Naive thymus-derived CD8-positive, alpha-beta T cell (primary cell): ENCODE measurements around the gene SUMF1. TPM values are rescaled to one million over a fixed set of nuclear protein-coding genes. Genes with fewer than 3 reads are reported as not detected.
A peak's percentile ranks its signal among the peaks of the same experiment; 100 is the strongest.

ENCODE experiments used
- ATAC-seq, 2 donors: fragments of 150-1000 bp; cut with Tn5 transposase in 1 of 2; sonication (Bioruptor Pico), chemical (Tn5 transposase) in 1 of 2; 1 replicate in 1 of 2; 2 replicates in 1 of 2; pipeline ENCODE4 v1.10.0; 2021; ENCODE audit warnings: mild to moderate bottlenecking in 2 of 2, moderate library complexity in 2 of 2
- POLR2A ChIA-PET: fragments of 350-600 bp; sonication (Branson Sonifier 250); formaldehyde crosslinking; loops from one replicate; lab custom pipeline; 2021; ENCODE audit warnings: antibody characterized with exemption; lab: Charles Lee
- DNase-seq, 10 donors: peaks; one replicate each; pipeline versions ENCODE4 v3.0.0 to v3.0.0-alpha.2; 2020 to 2022
- H3K27ac Mint-ChIP-seq, 10 donors: one replicate each; pipeline ENCODE4 v1.8.0; 2020 to 2022; ENCODE audit warnings: mild to moderate bottlenecking in 10 of 10, mixed read lengths in 10 of 10, moderate library complexity in 4 of 10, inconsistent platforms in 1 of 10
- H3K27me3 Mint-ChIP-seq, 5 donors: one replicate each; pipeline ENCODE4 v1.8.0; 2021 to 2022; ENCODE audit warnings: mixed read lengths in 5 of 5
- H3K36me3 Mint-ChIP-seq, 3 donors: one replicate each; pipeline ENCODE4 v1.8.0; 2020 to 2022; ENCODE audit warnings: mixed read lengths in 3 of 3, mild to moderate bottlenecking in 2 of 3, inconsistent platforms in 1 of 3
- H3K4me1 Mint-ChIP-seq, 4 donors: one replicate each; pipeline ENCODE4 v1.8.0; 2021 to 2022; ENCODE audit warnings: mixed read lengths in 4 of 4
- H3K4me3 Mint-ChIP-seq, 10 donors: one replicate each; pipeline ENCODE4 v1.8.0; 2020 to 2022; ENCODE audit warnings: mild to moderate bottlenecking in 10 of 10, mixed read lengths in 10 of 10, moderate library complexity in 6 of 10, inconsistent platforms in 1 of 10
- H3K9me3 Mint-ChIP-seq, 9 donors: one replicate each; pipeline ENCODE4 v1.8.0; 2020 to 2022; ENCODE audit warnings: mixed read lengths in 9 of 9, mild to moderate bottlenecking in 3 of 9, inconsistent platforms in 1 of 9, moderate library complexity in 1 of 9
- polyA plus RNA-seq, 3 donors: library from polyadenylated mRNA; unstranded; fragments of 300-500 nt; fragmentation: Illumina TruSeq; gene quantifications; one replicate each; pipeline ENCODE4 v1.2.3, GENCODE V29; 2021
- total RNA-seq, 8 experiments: library from RNA in 2 of 8; stranded (reverse) in 2 of 8; gene quantifications; one replicate each; pipeline ENCODE4 v1.2.3 and lab custom pipeline; 2021 to 2026

Gene SUMF1
- total and polyA plus RNA-seq, 5 experiments from 2014 or later = 13.7 to 36.4 (median 23.4) TPM

GRCh38 chr3:4507024-4507596 lies 40.0 kb upstream of the SUMF1 start:
- Mint-ChIP-seq H3K4me3 (peak overlapping the region in 1 of 10 donors; percentile 50), H3K4me1 (peaks cover 41 to 93% (median 69%) of the 10 kb centered on the region in 4 donors), H3K27me3 (no peaks in the 10 kb centered on the region), H3K36me3 (peaks cover 0 to 13% (median 7%) of the 10 kb centered on the region in 3 donors), H3K27ac (peak overlapping the region in 1 of 10 donors; percentile 58), H3K9me3 (no peaks in the 10 kb centered on the region)
- ATAC-seq = no peak
- POLR2A ChIA-PET = interaction anchor here (0.9 to 2.9 kb wide), 3 partner anchors 8 to 13 kb away, joined by 3 to 11 read pairs (median 3); partner anchors contain the start of gene ITPR1
- DNase-seq = no peak

- Mint-ChIP-seq H3K27ac (peak overlapping the region in 6 of 10 donors; percentile 23 to 94 (median 64)), H3K4me1 (peaks cover 38 to 92% (median 64%) of the 10 kb centered on the region in 4 donors), H3K9me3 (no peaks in the 10 kb centered on the region), H3K4me3 (peak overlapping the region in 6 of 10 donors; percentile 3 to 57 (median 28)), H3K36me3 (peaks cover 0 to 17% (median 9%) of the 10 kb centered on the region in 3 donors), H3K27me3 (no peaks in the 10 kb centered on the region)
- no peak for ATAC-seq
- POLR2A ChIA-PET = interaction anchor here (0.9 to 5.4 kb wide), 2 partner anchors 9 to 13 kb away, joined by 3 to 65 read pairs; partner anchors contain the start of gene ITPR1
- DNase-seq = no peak
Measured at GRCh38 chr3:4506559-4507023, 39.5 kb upstream of the SUMF1 start.

- POLR2A ChIA-PET = interaction anchor here (1.4 to 5.4 kb wide), 2 partner anchors 12 to 13 kb away, joined by 5 to 65 read pairs; partner anchors contain the start of gene ITPR1
Measured at GRCh38 chr3:4505688-4506558, 38.9 kb upstream of the SUMF1 start.

GRCh38 chr3:4504340-4505261 lies 37.5 kb upstream of the SUMF1 start:
- no peaks in the 10 kb centered on the region for H3K9me3 Mint-ChIP-seq
- H3K4me3 Mint-ChIP-seq = peak overlapping the region; percentile 13 to 94 (median 88)
- ATAC-seq (peak; percentile 86 to 88), DNase-seq (peak; percentile 18 to 76 (median 44))
- H3K27me3 Mint-ChIP-seq = no peaks in the 10 kb centered on the region
- peaks cover 24 to 79% (median 47%) of the 10 kb centered on the region in 4 donors for H3K4me1 Mint-ChIP-seq
- H3K36me3 Mint-ChIP-seq = peaks cover 0 to 33% (median 14%) of the 10 kb centered on the region in 3 donors
- POLR2A ChIA-PET = interaction anchor here (1.0 to 5.4 kb wide), 3 partner anchors 11 to 37 kb away, joined by 5 to 65 read pairs (median 5); partner anchors contain the start of genes ITPR1 and SUMF1
- H3K27ac Mint-ChIP-seq = peak overlapping the region; percentile 23 to 98 (median 93)

More at GRCh38 chr3:4505688-4506558, 38.9 kb upstream of the SUMF1 start:
- Mint-ChIP-seq H3K27ac (peak overlapping the region; percentile 23 to 98 (median 92)), H3K9me3 (no peaks in the 10 kb centered on the region), H3K4me3 (peak overlapping the region; percentile 16 to 86 (median 34)), H3K4me1 (peaks cover 35 to 91% (median 60%) of the 10 kb centered on the region in 4 donors), H3K36me3 (peaks cover 0 to 23% (median 12%) of the 10 kb centered on the region in 3 donors), H3K27me3 (no peaks in the 10 kb centered on the region)
- ATAC-seq (no peak), DNase-seq (no peak)

GRCh38 chr3:4503050-4503449 lies 36.0 kb upstream of the SUMF1 start:
- peak overlapping the region in 6 of 10 donors; percentile 13 to 94 (median 71) for H3K27ac Mint-ChIP-seq
- H3K4me3 Mint-ChIP-seq = peak overlapping the region in 4 of 10 donors; percentile 18 to 57 (median 27)
- peaks cover 19 to 74% (median 46%) of the 10 kb centered on the region in 4 donors for H3K4me1 Mint-ChIP-seq
- no peak for DNase-seq
- POLR2A ChIA-PET = interaction anchor here (5.4 kb wide), 1 partner anchor 9 kb away, joined by 65 read pairs; the partner anchor contains the start of gene ITPR1
- peaks cover 0 to 35% (median 11%) of the 10 kb centered on the region in 3 donors for H3K36me3 Mint-ChIP-seq
- no peaks in the 10 kb centered on the region for H3K27me3 Mint-ChIP-seq
- no peaks in the 10 kb centered on the region for H3K9me3 Mint-ChIP-seq
- peak in 1 of 2 donors; percentile 23 for ATAC-seq

- Mint-ChIP-seq H3K36me3 (peaks cover 0 to 39% (median 11%) of the 10 kb centered on the region in 3 donors), H3K4me3 (no peak overlapping the region), H3K4me1 (peaks cover 17 to 69% (median 43%) of the 10 kb centered on the region in 4 donors), H3K27ac (peak overlapping the region in 4 of 10 donors; percentile 23 to 74 (median 28)), H3K27me3 (no peaks in the 10 kb centered on the region), H3K9me3 (no peaks in the 10 kb centered on the region)
- no peak for ATAC-seq
- POLR2A ChIA-PET = interaction anchor here (5.4 kb wide), 1 partner anchor 8 kb away, joined by 65 read pairs; the partner anchor contains the start of gene ITPR1
- DNase-seq = no peak
Measured at GRCh38 chr3:4501927-4502326, 34.9 kb upstream of the SUMF1 start.

GRCh38 chr3:4501437-4501836 lies 34.4 kb upstream of the SUMF1 start:
- H3K27ac Mint-ChIP-seq = peak overlapping the region in 4 of 10 donors; percentile 6 to 74 (median 35)
- DNase-seq (no peak), ATAC-seq (no peak)
- H3K9me3 Mint-ChIP-seq = no peaks in the 10 kb centered on the region
- no peak overlapping the region for H3K4me3 Mint-ChIP-seq
- POLR2A ChIA-PET = interaction anchor here (5.4 kb wide), 1 partner anchor 7 kb away, joined by 65 read pairs; the partner anchor contains the start of gene ITPR1
- H3K27me3 Mint-ChIP-seq = no peaks in the 10 kb centered on the region
- H3K36me3 Mint-ChIP-seq = peaks cover 0 to 42% (median 11%) of the 10 kb centered on the region in 3 donors
- peaks cover 17 to 69% (median 45%) of the 10 kb centered on the region in 4 donors for H3K4me1 Mint-ChIP-seq

GRCh38 chr3:4498446-4498845 lies 31.4 kb upstream of the SUMF1 start:
- no peaks in the 10 kb centered on the region for H3K27me3 Mint-ChIP-seq
- H3K4me1 Mint-ChIP-seq = peaks cover 23 to 61% (median 43%) of the 10 kb centered on the region in 4 donors
- peak overlapping the region in 1 of 10 donors; percentile 35 for H3K4me3 Mint-ChIP-seq
- ATAC-seq = no peak
- peaks cover 0 to 46% (median 11%) of the 10 kb centered on the region in 3 donors for H3K36me3 Mint-ChIP-seq
- no peaks in the 10 kb centered on the region for H3K9me3 Mint-ChIP-seq
- H3K27ac Mint-ChIP-seq = peak overlapping the region in 4 of 10 donors; percentile 29 to 81 (median 62)
- POLR2A ChIA-PET = no interaction called here
- DNase-seq = no peak

GRCh38 chr3:4497843-4498324 lies 30.8 kb upstream of the SUMF1 start:
- POLR2A ChIA-PET = no interaction called here
- H3K9me3 Mint-ChIP-seq = no peaks in the 10 kb centered on the region
- peak overlapping the region in 1 of 10 donors; percentile 35 for H3K4me3 Mint-ChIP-seq
- peaks cover 0 to 46% (median 10%) of the 10 kb centered on the region in 3 donors for H3K36me3 Mint-ChIP-seq
- H3K27ac Mint-ChIP-seq = peak overlapping the region in 6 of 10 donors; percentile 20 to 81 (median 56)
- no peak for ATAC-seq
- DNase-seq = no peak
- peaks cover 23 to 55% (median 41%) of the 10 kb centered on the region in 4 donors for H3K4me1 Mint-ChIP-seq
- no peaks in the 10 kb centered on the region for H3K27me3 Mint-ChIP-seq

GRCh38 chr3:4497005-4497692 lies 30.1 kb upstream of the SUMF1 start:
- Mint-ChIP-seq H3K4me1 (peaks cover 26 to 53% (median 44%) of the 10 kb centered on the region in 4 donors), H3K9me3 (no peaks in the 10 kb centered on the region), H3K36me3 (peaks cover 0 to 46% (median 10%) of the 10 kb centered on the region in 3 donors), H3K27ac (peak overlapping the region in 4 of 10 donors; percentile 20 to 94 (median 90)), H3K27me3 (no peaks in the 10 kb centered on the region), H3K4me3 (peak overlapping the region in 1 of 10 donors; percentile 98)
- ATAC-seq (no peak), DNase-seq (no peak)
- POLR2A ChIA-PET = no interaction called here
